Upper lobe of right lung (tissue), 1 donor: Measurements from ENCODE around the gene PTPRK. TPM values are rescaled to one million over a fixed set of nuclear protein-coding genes. Genes with fewer than 3 reads are reported as not detected.

Source experiments
- ATAC-seq: fragments of 200-7000 bp; cut with Tn5 transposase; one replicate; pipeline ENCODE4 v1.9.1; 2020; ENCODE audit warnings: mild to moderate bottlenecking, moderate library complexity
- DNase-seq: peaks from one replicate; pipeline ENCODE4 v3.0.0-alpha.2; 2020
- H3K27ac ChIP-seq: fragments of 200-600 bp; one replicate; pipeline ENCODE4 v1.8.0; 2022
- H3K27me3 ChIP-seq: fragments of 200-600 bp; one replicate; pipeline ENCODE4 v1.8.0; 2022; ENCODE audit warnings: mild to moderate bottlenecking
- H3K36me3 ChIP-seq: fragments of 200-600 bp; one replicate; pipeline ENCODE4 v1.8.0; 2022
- H3K4me1 ChIP-seq: fragments of 200-600 bp; one replicate; pipeline ENCODE4 v1.8.0; 2022
- H3K4me3 ChIP-seq: fragments of 200-600 bp; one replicate; pipeline ENCODE4 v1.8.0; 2022; ENCODE audit warnings: mild to moderate bottlenecking
- H3K9me3 ChIP-seq: fragments of 200-600 bp; one replicate; pipeline ENCODE4 v1.8.0; 2022
- intact Hi-C: fragments of 100-400 bp; cut with DNase I; formaldehyde crosslinking; loops from one replicate; pipeline ENCODE4 v1.11.0; 2022
- total RNA-seq: library from RNA; stranded (reverse); fragmentation: NEBNext Ultra II Directional; extraction: Animal tissue kit (Norgen Biotek cat#: 25700); gene quantifications from one replicate; pipeline ENCODE4 v1.2.1, GENCODE V29; 2021
- TF ChIP-seq, protein P1 (sequence below): fragments of 200-600 bp; IDR thresholded peaks from one replicate; pipeline ENCODE4 v1.8.0; 2022; ENCODE audit warnings: antibody characterized with exemption
- donor health status: DM: no; HTN: yes; CAD: no; lungs with severe emphysema.

Gene PTPRK
- total RNA-seq, 1 donor from 2014 or later, result 64.6 TPM

DNA sequence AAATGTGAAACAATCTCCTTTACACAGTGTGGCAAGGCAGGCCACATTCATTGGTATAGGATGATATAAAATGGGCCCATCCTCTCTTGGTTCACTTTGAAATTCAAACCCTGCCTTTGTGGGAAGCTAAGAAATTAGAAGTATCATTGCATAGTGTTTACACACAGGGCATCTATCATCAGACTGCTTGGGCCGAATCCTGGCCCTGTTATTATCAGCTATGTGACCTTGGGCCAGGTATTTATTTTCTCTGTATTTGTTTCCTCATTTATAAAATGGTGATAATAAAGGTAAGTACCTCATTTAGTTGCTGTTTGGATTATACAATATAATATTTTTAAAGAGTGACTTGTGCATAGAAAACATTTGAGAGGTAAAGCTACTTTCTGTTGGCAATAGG lies 45.5 kb downstream of the PTPRK start:
- DNase-seq, result no peak

DNA sequence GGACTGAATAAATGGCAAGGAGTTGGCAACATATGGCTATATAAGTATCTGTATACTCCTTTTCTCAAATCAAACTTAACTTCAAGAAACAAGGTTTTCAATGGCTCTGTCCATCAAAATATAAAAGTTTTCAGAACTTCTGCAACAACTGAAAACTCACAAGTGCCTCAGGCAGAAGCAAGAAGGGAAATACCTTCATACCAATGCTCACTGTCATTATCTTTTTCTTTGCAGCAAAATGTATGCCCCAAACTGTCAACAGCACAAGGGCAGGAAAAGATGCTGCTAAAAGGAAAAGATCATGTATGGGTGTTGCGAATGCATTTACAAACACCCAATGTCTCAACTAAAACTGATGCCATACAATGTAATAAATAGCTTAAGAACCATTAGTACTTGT lies 45.9 kb downstream of the PTPRK start:
- intact Hi-C loops, result no loop called here
- Histone ChIP-seq H3K9me3 (no peaks in the 10 kb centered on the region), H3K27me3 (no peaks in the 10 kb centered on the region), H3K4me1 (peaks cover 9% of the 10 kb centered on the region), H3K4me3 (no peak overlapping the region), H3K36me3 (no peaks in the 10 kb centered on the region), H3K27ac (no peak overlapping the region)
- no peak for ATAC-seq
- DNase-seq, result no peak
- TF ChIP-seq, protein P1, sequence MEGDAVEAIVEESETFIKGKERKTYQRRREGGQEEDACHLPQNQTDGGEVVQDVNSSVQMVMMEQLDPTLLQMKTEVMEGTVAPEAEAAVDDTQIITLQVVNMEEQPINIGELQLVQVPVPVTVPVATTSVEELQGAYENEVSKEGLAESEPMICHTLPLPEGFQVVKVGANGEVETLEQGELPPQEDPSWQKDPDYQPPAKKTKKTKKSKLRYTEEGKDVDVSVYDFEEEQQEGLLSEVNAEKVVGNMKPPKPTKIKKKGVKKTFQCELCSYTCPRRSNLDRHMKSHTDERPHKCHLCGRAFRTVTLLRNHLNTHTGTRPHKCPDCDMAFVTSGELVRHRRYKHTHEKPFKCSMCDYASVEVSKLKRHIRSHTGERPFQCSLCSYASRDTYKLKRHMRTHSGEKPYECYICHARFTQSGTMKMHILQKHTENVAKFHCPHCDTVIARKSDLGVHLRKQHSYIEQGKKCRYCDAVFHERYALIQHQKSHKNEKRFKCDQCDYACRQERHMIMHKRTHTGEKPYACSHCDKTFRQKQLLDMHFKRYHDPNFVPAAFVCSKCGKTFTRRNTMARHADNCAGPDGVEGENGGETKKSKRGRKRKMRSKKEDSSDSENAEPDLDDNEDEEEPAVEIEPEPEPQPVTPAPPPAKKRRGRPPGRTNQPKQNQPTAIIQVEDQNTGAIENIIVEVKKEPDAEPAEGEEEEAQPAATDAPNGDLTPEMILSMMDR, result no peak

More for the DNA sequence above, 45.5 kb downstream of the PTPRK start:
- ATAC-seq, result no peak
- intact Hi-C loops, result no loop called here
- H3K27me3 ChIP-seq, result no peaks in the 10 kb centered on the region
- TF ChIP-seq, protein P1, result no peak
- peaks cover 9% of the 10 kb centered on the region for H3K4me1 ChIP-seq
- no peaks in the 10 kb centered on the region for H3K36me3 ChIP-seq
- H3K4me3 ChIP-seq, result no peak overlapping the region
- H3K27ac ChIP-seq, result no peak overlapping the region
- no peaks in the 10 kb centered on the region for H3K9me3 ChIP-seq

DNA sequence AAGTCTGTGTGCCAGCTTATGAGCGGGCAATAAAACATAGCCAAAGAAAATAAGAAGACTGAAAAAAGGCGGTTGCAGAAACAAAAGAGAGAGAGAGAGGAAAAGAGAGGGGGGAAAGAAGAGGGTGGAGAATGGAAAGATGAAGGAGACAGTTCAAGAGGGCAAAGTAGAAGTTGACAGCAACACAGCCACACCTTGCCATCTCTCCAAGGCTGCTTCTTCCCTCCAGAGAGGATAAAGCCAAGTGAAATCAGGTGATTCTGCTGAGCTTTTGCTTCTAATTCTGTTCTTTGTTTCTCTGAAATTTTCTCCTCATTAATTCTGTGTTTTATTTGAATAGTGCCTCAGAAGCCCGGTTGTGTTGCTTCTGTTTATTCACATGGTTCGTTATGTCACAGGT lies 48.5 kb downstream of the PTPRK start:
- no peaks in the 10 kb centered on the region for H3K27me3 ChIP-seq
- H3K4me1 ChIP-seq, result no peaks in the 10 kb centered on the region
- DNase-seq, result no peak
- no peaks in the 10 kb centered on the region for H3K9me3 ChIP-seq
- no peak overlapping the region for H3K4me3 ChIP-seq
- intact Hi-C loops, result no loop called here
- no peaks in the 10 kb centered on the region for H3K36me3 ChIP-seq
- H3K27ac ChIP-seq, result no peak overlapping the region
- TF ChIP-seq, protein P1, result no peak
- ATAC-seq, result no peak

DNA sequence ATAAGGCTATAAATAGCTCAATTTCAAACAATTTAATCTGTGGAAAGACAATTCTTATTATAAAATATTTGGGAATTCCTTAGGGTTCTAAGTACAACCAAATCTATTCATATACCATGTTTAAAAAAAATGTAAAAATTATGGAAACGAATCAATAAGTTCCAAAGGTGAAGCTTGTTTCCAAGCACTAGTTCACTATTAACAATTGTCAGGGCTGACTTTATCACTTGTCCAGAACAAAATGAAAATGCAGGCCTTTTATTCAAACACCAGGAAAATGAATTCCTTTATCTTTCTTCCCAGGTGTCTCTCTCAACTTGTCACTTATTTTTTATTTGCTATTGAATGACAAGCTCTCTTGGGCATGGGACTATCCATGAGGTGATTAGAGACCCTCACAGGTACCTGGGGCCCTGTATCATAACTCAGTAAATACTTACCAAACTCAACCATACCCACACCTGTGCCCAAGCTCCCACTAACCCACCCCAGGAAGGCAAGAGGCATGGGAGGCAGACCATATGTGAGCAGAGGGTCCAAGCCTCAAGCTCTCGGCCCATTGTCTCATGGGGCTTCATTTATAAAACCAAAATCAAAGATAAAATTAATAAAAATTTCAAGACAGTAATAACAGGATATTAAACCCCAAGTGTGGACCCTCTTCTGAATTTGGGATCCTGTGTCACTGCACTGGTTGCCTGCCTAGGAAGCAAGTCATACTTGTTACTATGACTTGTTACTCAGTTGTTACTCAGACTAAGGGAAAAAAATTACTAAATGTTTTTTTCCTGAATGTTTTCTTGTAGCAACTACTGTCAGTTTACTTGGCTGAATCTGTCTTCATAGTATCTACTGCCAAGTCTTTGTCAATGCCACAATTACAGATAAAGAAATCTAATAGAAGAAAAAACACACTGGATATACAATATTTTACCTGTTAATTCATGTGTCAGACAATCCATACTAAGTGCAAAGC lies 54.7 kb downstream of the PTPRK start:
- Histone ChIP-seq H3K27ac (no peak overlapping the region), H3K9me3 (no peaks in the 10 kb centered on the region), H3K36me3 (no peaks in the 10 kb centered on the region), H3K4me1 (no peaks in the 10 kb centered on the region), H3K27me3 (no peaks in the 10 kb centered on the region), H3K4me3 (no peak overlapping the region)
- TF ChIP-seq, protein P1, result no peak
- DNase-seq (no peak), ATAC-seq (no peak)
- intact Hi-C loops, result no loop called here

DNA sequence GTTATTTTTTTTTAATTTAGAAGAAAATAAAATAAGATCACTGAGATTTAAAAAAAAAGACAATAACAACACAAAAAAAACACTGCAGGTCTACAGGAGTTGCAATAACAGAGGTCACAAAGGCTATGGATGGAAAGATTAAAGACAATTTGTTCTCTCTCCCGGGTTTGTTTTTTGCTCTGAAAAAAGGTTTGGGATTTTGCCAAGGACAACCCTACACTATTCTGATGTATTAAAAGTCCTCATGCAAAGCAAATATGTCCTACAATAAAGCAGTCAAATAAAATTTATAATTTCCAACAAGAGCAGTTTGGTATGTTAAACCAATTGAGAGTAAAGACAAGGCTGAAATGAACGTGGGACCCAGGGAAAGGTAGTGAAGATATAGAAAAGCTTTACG lies 55.6 kb downstream of the PTPRK start:
- no peak overlapping the region for H3K27ac ChIP-seq
- H3K4me1 ChIP-seq, result no peaks in the 10 kb centered on the region
- DNase-seq (no peak), ATAC-seq (no peak)
- H3K4me3 ChIP-seq, result no peak overlapping the region
- TF ChIP-seq, protein P1, result no peak
- no peaks in the 10 kb centered on the region for H3K36me3 ChIP-seq
- no peaks in the 10 kb centered on the region for H3K27me3 ChIP-seq
- H3K9me3 ChIP-seq, result no peaks in the 10 kb centered on the region
- intact Hi-C loops, result no loop called here
